ENCODE measurements around the gene MYO10.

DNA sequence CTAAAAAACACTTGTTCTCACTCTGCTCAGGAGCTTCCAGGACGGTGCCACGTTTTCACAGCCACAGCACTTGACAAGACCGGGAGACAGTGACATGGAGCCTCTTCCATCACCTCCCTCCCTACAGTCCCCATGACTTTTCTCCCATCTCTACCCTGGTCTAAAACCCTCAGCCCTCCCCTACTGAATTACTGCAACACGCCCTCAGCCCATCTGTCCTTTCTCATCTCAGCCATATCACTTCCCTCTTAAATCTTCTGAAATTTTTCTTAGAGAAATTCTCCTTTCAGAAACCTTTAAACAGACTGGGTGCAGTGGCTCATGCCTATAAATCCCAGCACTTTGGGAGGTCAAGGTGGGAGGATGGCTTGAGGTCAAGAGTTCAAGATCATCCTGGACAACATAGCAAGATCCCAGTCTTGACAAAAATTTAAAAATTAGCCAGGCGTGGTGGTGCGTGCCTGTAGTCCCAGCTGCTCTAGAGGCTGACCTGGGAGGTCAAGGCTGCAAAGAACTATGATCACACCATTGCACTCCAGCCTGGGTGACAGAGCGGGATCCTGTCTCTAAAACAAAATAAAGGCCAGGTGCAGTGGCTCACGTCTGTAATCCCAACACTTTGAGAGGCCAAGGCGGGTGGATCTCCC, 125.8 kb downstream of the MYO10 start:
- TF ChIP-seq, protein P1, sequence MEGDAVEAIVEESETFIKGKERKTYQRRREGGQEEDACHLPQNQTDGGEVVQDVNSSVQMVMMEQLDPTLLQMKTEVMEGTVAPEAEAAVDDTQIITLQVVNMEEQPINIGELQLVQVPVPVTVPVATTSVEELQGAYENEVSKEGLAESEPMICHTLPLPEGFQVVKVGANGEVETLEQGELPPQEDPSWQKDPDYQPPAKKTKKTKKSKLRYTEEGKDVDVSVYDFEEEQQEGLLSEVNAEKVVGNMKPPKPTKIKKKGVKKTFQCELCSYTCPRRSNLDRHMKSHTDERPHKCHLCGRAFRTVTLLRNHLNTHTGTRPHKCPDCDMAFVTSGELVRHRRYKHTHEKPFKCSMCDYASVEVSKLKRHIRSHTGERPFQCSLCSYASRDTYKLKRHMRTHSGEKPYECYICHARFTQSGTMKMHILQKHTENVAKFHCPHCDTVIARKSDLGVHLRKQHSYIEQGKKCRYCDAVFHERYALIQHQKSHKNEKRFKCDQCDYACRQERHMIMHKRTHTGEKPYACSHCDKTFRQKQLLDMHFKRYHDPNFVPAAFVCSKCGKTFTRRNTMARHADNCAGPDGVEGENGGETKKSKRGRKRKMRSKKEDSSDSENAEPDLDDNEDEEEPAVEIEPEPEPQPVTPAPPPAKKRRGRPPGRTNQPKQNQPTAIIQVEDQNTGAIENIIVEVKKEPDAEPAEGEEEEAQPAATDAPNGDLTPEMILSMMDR (tag by site-specific recombination; IDR thresholded peaks at IDR 0.05), result no peak
- TF ChIP-seq, protein P2, sequence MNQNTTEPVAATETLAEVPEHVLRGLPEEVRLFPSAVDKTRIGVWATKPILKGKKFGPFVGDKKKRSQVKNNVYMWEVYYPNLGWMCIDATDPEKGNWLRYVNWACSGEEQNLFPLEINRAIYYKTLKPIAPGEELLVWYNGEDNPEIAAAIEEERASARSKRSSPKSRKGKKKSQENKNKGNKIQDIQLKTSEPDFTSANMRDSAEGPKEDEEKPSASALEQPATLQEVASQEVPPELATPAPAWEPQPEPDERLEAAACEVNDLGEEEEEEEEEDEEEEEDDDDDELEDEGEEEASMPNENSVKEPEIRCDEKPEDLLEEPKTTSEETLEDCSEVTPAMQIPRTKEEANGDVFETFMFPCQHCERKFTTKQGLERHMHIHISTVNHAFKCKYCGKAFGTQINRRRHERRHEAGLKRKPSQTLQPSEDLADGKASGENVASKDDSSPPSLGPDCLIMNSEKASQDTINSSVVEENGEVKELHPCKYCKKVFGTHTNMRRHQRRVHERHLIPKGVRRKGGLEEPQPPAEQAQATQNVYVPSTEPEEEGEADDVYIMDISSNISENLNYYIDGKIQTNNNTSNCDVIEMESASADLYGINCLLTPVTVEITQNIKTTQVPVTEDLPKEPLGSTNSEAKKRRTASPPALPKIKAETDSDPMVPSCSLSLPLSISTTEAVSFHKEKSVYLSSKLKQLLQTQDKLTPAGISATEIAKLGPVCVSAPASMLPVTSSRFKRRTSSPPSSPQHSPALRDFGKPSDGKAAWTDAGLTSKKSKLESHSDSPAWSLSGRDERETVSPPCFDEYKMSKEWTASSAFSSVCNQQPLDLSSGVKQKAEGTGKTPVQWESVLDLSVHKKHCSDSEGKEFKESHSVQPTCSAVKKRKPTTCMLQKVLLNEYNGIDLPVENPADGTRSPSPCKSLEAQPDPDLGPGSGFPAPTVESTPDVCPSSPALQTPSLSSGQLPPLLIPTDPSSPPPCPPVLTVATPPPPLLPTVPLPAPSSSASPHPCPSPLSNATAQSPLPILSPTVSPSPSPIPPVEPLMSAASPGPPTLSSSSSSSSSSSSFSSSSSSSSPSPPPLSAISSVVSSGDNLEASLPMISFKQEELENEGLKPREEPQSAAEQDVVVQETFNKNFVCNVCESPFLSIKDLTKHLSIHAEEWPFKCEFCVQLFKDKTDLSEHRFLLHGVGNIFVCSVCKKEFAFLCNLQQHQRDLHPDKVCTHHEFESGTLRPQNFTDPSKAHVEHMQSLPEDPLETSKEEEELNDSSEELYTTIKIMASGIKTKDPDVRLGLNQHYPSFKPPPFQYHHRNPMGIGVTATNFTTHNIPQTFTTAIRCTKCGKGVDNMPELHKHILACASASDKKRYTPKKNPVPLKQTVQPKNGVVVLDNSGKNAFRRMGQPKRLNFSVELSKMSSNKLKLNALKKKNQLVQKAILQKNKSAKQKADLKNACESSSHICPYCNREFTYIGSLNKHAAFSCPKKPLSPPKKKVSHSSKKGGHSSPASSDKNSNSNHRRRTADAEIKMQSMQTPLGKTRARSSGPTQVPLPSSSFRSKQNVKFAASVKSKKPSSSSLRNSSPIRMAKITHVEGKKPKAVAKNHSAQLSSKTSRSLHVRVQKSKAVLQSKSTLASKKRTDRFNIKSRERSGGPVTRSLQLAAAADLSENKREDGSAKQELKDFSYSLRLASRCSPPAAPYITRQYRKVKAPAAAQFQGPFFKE (tag by site-specific recombination; IDR thresholded peaks at IDR 0.05; ENCODE audit: borderline replicate concordance), result no peak
- no peak for TF ChIP-seq ZNF184 (tag by site-specific recombination; IDR thresholded peaks at IDR 0.05)
- no peak for TF ChIP-seq MYNN (tag by site-specific recombination; IDR thresholded peaks at IDR 0.05; ENCODE audit: borderline replicate concordance)
- TF ChIP-seq ZNF670 (tag by site-specific recombination; IDR thresholded peaks at IDR 0.05; ENCODE audit: low read depth), result no peak
- no peak for TF ChIP-seq ZBTB20 (tag by site-specific recombination; IDR thresholded peaks at IDR 0.05)
